Peyer's patch (tissue), 4 donors: ENCODE data around the gene MRNIP.

Experiments used
- CTCF ChIP-seq, 6 experiments: fragments of 450-650 bp in 4 of 6; fragments of 200-600 bp in 2 of 6; sonication (generic) in 1 of 6; IDR thresholded peaks; one replicate each; pipeline ENCODE4 v1.5.1; 2017 to 2019; ENCODE audit warnings: antibody characterized with exemption in 6 of 6, mild to moderate bottlenecking in 3 of 6, moderate library complexity in 1 of 6
- POLR2A ChIP-seq, 2 donors: fragments of 450-650 bp; IDR thresholded peaks; one replicate each; pipeline ENCODE4 v1.5.1; 2017; ENCODE audit warnings: antibody characterized with exemption in 2 of 2, mild to moderate bottlenecking in 2 of 2, moderate library complexity in 2 of 2

GRCh38 chr5:179794171-179794570 lies 64.4 kb downstream of the MRNIP start:
- TF ChIP-seq POLR2A (IDR thresholded peaks at IDR 0.05) (no peak), CTCF (IDR thresholded peaks at IDR 0.05) (no peak)
